HUDEP-2 (cell line): Measurements from ENCODE around the gene PARD6A.
"Not testable (repeated sequence)": the region's sequence is repeated elsewhere in the genome, so short reads cannot be mapped to it uniquely, and the experiment has no call there.

ENCODE experiments used
- DNase-seq, 76 experiments: peaks; one replicate each; lab custom pipeline; 2025; ENCODE audit not compliant: unreplicated experiment in 76 of 76; lab: John Stamatoyannopoulos, UW

PARD6A gene

DNA sequence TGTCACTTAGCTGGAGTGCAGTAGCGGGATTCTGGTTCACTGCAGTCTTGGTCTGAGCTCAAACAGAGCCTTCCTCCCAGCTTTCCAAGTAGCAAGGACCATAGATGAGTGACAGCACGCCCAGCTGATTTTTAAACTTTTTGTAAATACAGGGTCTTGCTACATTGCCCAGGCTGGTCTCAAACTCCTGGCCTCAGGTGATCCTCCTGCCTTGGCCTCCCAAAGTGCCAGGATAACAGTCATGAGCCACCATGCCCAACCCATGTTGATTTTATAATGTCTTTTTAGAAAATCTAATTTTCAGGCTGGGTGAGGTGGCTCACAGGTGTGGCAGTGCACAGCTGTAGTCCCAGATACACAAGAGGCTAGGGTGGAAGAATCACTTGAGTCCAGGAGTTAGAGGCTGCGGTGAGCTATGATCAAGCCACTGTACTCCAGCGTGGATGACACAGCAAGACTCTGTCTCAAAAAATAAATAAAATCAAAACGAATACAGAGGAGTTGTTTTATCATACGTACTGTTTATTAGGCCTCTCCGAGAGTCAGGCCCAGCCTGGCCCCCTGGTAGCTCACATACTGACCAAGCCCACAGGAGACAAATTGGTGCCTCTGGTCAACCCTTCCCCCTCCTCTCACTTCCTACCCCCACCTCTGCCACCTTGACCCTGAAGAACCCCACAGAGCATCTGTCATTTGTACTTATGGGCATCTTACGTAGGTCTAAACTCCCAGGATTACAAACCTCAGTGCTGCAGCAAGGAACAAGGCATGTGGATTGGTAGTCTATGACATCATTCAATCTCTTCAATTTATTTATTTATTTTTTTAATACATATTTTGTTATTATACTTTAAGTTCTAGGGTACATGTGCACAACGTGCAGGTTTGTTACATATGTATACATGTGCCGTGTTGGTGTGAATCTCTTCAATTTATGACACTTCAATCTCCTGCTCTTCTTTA lies 19.5 kb downstream of the PARD6A start:
- DNase-seq = no peak

GRCh38 chr16:67683767-67684166 lies 23.0 kb downstream of the PARD6A start:
- DNase-seq = no peak

DNA sequence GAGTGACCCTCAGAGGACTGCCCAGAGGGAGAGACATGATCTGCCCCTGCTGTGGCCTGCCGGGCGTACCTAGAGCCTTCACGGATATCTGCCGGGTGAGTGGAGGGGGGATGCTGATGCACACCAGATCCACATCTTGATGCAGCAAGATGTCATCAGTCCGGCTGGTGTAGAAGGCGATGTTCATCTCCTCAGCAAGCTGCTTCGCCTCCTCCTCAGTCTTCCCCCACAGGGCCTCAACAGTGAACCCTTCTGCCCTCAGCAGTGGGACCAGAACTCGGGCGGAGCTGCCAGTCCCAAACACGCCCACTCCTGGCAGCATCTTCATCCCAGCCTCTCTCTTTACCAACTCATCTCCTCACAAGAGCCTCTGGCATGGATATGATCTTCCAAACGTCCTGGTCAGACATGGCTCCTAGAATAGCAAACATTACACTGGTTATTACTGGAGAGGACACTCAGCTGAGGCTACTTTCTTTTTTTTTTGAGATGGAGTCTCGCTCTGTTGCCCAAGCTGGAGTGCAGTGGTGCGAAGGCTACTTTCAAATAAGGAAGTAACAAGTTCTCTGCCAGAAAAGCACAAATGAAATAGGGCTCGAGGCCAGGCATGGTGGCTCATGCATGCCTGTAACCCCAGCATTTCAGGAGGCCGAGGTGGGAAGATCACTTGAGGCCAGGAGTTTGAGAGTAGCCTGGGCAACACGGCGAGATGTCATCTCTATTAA lies 24.8 kb downstream of the PARD6A start:
- DNase-seq = no peak

DNA sequence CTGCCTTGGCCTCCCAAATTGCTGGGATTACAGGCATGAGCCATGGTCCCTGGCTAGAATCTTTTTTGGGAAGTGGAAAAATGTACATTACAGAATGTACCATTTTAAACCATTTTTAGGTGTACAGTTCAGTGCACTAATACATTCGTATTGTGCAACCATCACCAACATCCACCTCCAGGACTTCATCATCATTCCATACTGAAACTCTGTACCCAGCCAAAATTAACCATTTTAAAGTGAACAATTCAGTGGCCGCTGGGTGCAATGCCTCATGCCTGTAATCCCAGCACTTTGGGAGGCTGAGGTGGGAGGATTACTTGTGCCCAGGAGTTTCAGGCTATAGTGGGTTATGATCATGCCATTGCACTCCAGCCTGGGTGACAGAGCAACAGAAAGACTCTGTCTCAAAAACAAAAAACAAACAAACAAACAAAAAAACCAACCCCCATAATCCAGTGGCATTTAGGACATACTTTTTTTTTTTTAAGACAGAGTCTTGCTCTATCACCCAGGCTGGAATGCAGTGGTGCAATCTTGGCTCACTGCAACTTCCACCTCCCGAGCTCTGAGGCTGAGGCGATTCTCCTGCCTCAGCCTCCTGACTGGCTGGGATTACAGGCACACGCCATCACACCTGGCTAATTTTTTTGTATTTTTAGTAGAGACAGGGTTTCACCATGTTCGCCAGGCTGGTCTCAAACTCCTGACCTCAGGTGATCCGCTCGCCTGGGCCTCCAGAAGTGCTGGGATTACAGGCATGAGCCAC lies 32.9 kb downstream of the PARD6A start:
- not testable (repeated sequence) for DNase-seq

GRCh38 chr16:67694611-67695010 lies 33.9 kb downstream of the PARD6A start:
- DNase-seq = no peak

DNA sequence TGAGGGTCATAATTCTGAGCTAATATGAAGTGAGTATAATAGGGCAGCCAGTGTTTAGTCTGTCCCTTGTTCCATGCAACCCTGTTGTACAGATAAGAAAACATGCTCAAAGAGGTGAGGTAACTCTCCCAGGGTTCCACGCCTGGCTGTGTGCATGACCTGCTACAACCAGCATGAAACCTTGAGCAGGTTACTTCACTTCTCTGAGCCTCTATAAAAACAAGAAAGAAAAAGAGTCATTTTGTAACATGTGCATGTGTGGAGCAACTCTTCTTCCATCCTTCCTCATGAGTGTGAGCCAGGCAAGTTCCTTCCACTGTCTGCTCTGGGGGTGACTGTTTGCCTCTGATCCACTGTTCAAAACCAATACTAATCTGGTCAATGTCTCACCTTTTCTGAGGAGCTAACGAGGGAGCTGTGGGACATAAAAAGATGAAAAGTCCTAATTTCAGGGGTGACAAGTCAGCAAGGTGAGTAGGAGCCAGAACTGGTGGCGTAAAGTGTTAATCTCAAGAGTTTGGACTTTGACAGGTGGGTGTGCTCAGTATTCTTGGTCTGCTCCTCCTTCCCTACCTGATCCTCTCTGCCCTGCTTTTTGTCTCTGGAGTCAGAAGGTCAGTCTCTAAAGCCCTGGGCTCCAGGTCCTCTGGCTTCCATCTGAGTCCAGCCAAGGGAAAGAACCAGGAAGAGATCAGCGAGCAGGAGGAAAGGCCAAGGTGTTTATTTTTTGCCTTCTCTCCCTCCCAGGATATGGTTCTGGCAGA lies 36.8 kb downstream of the PARD6A start:
- DNase-seq = no peak

DNA sequence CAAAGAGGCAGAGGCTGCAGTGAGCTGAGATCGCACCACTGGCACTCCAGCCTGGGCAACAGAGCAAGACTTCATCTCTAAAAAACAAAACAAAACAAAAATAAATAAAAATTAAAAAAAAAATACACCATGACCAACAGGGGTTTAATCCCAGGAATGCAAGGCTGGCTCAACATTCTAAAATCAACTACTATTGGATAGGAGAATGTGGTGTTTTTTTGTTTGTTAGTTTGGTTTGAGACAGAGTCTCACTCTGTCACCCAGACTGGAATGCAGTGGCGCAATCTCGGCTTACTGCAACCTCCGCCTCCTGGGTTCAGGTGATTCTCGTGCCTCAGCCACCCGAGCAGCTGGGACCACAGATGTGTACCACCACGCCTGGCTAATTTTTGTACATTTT lies 38.5 kb downstream of the PARD6A start:
- DNase-seq = no peak

- DNase-seq = no peak
These were observed 40.7 kb downstream of the PARD6A start for GRCh38 chr16:67701420-67701819.

- DNase-seq = no peak
These were observed 41.4 kb downstream of the PARD6A start for GRCh38 chr16:67702130-67702529.

DNA sequence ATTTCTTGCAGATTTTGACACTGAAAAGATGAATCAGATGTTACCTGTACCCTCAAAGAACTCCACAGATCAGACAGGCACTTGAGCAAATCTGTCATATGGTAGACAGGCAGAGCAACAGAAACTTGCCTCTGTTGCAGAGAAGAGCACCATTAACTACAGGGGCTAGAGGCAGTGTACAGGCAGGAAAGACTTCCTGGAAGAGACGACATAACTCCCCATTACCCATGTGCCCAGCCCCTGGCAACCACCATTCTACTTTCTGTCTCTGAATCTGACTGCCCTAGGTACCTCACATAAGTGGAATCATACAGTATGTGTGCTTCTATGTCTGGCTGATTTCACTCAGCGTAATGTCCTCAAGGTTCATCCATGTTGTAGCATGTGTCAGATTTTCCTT lies 42.9 kb downstream of the PARD6A start:
- DNase-seq = no peak

GRCh38 chr16:67704110-67704509 lies 43.4 kb downstream of the PARD6A start:
- no peak for DNase-seq

DNA sequence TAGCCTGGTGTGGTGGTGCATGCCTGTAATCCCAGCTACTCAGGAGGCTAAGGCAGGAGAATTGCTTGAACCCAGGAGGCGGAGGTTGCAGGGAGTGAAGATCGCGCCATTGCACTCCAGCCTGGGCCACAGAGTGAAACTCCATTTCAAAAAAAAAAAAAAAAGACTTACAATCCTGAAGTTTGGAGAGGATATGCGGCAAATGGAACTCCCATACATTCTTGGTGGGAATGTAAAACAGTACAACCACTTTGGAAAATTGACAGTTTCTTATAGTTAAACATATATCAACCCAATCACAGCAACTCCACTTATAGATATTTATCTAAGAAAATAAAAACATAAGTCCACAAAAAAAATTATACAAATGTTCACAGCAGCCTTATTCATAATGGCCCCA lies 46.5 kb downstream of the PARD6A start:
- no peak for DNase-seq

DNA sequence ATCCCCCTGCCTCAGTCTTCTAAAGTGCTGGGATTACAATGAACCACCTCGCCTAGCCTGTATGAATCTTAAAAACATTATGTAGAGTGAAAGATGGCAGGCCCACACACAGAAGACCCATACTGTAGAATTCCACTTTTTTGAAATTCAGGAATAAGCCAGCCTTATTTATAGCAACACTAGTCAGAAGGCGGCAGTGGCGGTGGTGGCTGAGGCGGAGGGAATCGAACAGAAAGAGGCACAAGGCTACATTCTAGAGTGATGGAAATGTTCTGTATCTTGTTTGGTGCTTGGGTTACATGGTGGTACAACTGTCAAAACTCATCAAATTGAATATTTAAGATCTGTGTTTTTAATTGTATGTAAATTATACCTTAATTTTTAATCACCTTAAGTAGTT lies 47.0 kb downstream of the PARD6A start:
- no peak for DNase-seq

DNA sequence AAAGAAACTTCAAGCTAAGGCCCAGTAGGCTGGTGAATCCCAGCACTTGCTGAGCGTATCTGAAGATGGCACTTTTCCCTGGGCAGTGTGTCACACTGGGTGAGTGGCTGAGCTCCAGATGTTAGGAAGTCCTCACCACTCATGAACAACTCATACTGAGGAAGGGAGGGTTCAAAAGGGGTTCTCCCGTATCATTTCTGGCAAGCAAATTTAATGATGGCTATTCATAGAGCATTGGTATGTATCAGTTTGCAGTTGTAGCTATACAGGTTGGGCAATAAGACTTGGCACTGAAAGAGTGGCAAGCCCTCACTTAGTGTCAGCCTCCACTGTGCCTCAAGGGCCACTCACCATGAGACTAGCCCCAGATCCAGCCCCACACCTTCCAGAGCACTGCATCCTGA lies 47.6 kb downstream of the PARD6A start:
- no peak for DNase-seq

GRCh38 chr16:67709050-67709449 lies 48.3 kb downstream of the PARD6A start:
- DNase-seq = no peak

DNA sequence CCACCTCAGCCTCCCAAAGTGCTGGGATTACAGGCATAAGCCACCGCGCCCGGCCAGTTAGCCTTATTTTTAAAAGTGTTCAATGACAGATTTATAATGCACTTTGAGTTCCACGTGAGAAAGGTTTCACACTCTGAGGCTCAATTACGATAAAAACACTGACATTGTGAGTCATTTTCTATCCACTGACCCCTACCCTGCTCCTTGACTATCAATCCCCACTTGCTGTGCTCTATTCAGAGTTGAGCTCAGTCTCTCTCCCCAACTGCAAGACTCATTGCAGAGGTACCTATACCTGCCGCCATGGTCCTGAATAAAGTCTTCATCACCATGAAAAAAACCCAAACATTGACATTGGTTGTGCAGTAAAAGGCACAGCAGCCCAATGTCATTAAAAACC lies 49.8 kb downstream of the PARD6A start:
- no peak for DNase-seq
